GM04503 (cell line): ENCODE data around the gene BNIPL.

Source experiments
- DNase-seq: peaks from one replicate; pipeline ENCODE4 v3.0.0-alpha.2; 2012; ENCODE audit warnings: low read depth

Gene BNIPL

DNA sequence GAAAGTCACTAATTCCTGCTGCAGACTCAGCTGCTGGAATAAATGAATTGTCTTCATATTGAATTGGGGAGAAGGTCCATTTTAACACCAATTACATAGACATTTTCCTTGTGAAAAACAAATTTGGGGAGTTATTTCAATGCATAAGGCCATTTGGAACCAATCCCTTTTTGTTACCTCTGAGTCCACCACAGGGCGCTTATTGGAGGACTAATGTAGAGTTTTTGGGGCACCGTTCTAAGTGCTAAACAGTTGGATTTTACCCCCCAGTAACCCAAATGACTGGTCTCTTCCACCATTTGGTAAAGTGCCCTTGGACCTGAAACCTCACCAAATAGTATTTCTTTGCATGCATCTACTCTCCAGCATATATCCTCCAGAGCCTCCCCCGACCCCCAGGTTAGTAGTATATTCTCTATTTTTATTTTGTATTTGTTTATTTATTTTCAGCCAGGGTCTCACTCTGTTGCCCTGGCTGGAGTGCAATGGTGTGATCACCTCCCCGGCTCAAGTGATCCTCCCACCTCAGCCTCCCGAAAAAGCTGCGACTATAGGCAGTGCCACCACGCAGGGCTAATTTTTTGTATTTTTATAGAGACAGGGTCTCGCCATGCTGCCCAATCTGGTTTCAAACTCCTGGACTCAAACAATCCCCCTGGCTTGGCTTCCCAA, 26.6 kb upstream of the BNIPL start:
- no peak for DNase-seq

DNA sequence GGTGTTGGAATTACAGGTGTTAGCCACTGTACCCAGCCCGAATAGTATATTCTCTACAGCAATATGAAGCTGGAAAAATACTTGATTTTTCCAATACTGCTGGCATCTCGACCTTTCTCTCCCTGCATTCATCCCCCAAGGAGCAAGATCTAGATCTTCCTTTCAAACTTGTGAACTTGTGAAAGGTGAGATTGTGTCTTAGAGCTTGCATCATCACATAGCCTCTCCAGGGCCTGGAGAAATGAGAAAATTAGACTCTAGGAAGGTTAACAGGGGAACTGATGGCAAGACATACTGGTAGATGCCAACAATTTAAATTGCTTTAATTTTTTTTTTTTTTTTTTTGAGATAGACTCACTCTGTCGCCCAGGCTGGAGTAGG, 26.1 kb upstream of the BNIPL start:
- DNase-seq: no peak

DNA sequence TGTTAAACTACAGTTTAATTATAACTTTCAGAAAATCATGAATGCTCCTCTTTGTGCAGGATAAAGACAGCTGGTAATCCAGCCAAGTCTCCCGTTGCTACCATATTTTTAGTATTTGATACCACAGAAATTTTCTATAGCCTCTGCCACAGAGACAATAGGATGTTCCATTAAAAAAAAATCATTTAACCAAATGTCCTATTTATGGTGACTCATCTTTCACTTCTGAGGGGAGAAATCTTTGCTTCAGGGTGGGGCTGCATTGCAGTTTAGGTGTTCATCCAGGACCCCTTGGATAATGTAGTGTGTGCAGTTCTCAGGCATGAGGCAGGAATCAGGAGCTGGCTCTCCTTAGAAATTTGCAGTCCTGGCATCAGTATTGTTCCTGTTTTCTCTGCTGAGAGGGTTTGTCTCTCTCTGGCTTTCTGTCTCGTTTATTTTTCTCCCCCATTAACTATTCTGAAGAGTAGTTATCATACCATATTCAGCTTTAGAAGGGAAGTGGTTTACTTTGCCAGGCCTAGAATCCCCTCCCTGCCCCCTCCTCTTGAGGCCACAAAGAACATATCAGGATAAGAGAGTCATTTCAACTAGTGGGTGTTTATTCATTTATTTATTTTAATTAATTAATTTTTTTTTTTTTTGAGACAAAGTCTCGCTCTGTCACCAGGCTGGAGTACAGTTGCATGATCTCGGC, 25.1 kb upstream of the BNIPL start:
- no peak for DNase-seq

DNA sequence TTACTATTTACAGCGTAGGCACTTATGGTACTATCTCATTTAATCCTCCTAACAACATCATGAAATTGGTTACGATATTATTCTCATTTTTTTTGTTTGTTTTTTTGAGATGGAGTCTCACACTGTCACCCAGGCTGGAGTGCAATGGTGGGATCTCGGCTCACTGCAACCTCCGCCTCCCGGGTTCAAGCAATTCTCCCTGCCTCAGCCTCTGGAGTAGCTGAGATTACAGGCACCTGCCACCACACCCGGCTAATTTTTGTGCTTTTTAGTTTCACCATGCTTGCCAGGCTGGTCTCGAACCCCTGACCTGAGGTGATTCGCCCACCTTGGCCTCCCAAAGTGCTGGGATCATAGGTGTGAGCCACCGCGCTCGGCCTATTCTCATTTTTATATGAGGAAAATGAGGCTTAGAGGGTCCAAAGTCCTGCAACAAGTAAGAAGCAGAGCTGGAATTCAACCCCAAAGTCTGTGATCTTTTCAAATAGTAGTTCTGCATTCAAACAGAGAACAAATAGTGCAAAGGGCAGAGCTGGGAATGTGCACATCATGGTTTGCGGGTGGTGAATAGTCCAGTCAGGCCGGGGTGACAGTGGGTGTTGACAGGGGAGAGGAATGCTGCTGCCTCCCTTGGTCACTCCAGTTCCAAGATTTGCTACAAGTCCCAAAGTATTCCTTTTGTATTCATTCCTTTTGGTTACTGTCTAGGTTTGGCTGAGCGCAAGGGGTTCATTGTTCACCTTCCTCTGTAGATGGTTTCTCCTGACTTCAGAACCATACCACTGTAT, 23.5 kb upstream of the BNIPL start:
- DNase-seq: no peak

DNA sequence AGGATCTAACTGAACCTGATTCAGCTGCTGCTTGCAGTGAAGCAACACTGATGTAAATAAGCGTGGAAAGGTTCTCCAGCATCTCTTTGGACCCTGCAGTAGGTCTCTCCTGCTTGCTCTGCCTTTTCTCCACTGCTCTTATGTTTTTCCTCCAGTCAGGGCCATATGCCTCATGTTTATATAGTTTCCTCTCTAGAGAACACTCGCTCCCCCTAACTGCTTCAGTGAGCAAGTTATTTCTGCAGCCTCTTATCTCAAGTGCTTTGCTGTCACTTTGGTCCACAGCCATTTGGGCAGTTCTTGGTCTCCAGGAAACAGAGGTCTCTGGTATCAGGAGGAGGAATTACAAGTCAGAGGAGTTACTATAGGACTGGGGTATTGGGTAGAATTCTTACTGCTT, 22.9 kb upstream of the BNIPL start:
- no peak for DNase-seq

DNA sequence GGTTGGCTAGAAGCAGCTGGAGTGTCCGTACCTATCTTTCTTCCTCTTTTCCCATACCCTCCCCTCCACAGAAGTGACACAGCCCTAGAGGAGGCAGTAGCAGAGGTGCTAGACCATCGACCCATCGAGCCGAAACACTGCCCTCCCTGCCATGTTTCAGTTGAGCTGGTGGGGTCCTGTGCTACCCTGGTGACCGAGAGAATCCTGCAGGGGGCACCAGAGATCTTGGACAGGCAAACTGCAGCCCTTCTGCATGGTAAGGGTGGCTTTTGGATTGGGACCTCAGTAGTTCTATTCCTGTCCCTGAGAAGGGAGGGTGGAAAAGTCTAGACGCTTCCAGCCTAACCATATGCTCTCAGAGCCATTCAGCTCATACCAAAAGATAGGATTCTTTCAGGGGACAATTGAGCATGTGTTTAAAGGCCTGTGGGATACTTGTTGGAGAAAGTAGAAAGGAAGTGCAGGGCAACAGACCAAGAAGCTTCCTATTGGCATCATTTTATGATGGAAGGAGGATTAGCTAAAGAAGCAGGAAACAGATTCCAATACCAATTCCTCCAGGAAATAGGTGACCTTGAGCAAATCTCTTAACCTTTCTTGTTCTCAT, 11.7 kb upstream of the BNIPL start:
- no peak for DNase-seq

DNA sequence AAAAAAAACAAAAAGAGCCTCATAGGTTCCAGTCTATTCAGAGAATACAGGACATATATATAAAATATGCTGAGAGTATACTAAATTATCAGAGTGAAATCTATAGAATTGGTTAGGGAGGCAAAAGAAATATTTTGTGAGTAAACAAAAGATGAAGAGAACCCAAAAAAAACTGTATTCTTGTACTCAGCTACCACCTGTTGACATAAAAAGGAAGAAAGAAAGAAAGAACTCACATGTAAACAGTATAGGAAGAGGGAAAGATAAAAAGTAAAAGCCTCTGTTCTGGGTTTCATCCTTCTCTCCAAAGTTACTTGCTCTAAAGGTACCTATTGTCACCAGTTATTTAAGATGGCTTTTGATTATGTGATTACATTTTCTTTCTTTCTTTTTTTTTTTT, 9.9 kb upstream of the BNIPL start:
- DNase-seq: no peak

DNA sequence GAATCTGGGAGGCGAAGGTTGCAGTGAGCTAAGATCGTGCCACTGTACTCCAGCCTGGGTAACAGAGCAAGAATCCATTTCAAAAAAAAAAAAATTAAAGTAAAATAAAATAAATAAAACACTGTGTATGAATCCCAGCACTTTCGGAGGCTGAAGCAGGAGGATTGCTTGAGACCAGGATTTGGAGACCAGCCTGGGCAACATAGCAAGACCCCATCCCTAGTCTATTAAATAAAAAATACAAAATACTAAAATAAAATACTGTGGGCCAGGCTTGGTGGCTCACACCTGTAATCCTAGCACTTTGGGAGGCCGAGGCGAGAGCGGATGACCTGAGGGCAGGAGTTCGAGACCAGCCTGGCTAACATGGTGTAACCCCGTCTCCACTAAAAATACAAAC, 4.2 kb upstream of the BNIPL start:
- no peak for DNase-seq

DNA sequence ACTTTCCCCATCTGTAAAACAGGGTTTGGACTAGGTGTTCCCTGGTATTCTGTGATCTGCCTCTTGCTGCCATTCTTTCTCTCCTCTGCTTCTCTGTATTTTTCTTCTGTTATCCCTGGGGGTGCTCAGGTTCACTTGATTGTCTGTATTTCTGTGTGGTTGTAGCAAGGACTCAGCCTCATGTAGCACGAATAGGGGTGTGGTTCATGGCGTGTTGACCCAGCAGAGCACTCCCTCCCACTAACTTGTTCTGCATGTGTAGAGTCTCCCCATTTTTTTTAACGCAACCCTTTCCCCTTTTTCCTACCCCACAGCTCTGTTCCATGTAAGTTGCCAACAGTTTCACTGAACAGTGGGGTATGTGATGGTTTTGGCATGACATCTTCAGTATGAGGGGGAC, 1.2 kb upstream of the BNIPL start:
- no peak for DNase-seq

DNA sequence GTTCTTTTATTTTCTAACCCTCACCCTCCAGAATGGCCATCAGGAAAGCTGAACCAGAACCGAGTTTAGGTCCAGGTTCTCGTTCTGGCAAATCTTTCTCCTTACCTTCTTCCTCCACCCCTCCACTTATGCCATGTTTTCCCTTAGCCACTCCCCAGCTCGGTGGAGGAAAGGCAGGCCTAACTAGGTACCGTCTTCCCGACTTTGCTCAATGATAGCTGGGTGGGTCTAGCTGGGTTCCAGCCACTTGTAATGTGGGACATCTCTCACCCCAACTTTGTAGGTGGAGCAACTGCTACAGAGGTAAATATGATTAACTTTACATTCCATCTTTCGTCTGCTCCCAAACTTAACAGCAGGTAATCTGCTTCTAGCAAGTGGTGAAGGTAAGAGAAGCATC, 646 bp downstream of the BNIPL start:
- no peak for DNase-seq

DNA sequence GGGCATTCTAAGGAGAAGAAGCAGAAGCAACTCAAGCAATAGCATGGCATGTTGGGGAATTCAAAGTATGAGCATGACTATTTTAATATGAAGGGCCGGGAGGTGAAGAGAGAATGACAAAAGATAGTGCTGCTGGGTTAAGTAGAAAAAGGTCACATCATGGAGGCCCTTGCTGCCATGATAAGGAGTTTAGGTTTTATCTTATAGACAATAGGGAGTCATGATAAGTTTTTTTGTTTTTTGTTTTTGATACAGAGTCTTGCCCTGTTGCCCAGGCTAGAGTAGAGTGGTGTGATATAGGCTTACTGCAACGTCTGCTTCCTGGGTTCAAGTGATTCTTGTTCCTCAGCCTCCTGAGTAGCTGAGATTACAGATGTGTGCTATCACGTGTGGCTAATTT, 3.1 kb downstream of the BNIPL start:
- no peak for DNase-seq

DNA sequence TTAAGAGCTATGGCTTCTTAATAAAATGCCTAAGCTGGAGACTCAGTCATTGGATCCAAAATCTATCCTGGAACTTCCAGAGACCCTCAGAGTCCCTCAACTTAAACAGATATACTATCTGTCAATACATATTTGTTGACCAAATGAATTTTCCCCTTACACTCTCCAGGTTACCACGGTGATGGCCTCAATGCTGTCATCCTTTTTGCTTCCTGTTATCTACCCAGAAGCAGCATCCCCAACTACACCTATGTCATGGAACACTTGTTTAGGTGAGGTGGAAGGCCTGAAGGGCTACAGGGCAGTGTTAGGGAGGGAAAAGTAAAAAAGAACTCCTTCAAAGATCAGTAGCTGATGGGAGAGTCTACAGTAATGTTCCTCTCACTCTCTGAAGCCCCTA, 6.8 kb downstream of the BNIPL start:
- no peak for DNase-seq

DNA sequence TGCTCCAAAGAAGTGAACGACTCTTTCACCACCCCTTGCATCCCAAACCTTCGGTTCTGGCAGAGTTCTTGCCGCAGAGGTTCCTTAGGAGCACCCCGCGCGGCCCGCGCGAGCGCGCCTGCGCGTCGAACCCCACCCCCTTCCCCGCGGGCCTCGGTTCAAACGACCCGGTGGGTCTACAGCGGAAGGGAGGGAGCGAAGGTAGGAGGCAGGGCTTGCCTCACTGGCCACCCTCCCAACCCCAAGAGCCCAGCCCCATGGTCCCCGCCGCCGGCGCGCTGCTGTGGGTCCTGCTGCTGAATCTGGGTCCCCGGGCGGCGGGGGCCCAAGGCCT, 11.2 kb downstream of the BNIPL start, which contains the start of gene C1orf56:
Gene C1orf56, plus strand, starts transcription at position 161 of the 334 bp plus-strand sequence. Its CDS starts 97 bp downstream, at position 258.
- no peak for DNase-seq

DNA sequence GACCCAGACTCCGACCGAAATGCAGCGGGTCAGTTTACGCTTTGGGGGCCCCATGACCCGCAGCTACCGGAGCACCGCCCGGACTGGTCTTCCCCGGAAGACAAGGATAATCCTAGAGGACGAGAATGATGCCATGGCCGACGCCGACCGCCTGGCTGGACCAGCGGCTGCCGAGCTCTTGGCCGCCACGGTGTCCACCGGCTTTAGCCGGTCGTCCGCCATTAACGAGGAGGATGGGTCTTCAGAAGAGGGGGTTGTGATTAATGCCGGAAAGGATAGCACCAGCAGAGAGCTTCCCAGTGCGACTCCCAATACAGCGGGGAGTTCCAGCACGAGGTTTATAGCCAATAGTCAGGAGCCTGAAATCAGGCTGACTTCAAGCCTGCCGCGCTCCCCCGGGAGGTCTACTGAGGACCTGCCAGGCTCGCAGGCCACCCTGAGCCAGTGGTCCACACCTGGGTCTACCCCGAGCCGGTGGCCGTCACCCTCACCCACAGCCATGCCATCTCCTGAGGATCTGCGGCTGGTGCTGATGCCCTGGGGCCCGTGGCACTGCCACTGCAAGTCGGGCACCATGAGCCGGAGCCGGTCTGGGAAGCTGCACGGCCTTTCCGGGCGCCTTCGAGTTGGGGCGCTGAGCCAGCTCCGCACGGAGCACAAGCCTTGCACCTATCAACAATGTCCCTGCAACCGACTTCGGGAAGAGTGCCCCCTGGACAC, 11.7 kb downstream of the BNIPL start:
- peak; percentile 21 for DNase-seq

DNA sequence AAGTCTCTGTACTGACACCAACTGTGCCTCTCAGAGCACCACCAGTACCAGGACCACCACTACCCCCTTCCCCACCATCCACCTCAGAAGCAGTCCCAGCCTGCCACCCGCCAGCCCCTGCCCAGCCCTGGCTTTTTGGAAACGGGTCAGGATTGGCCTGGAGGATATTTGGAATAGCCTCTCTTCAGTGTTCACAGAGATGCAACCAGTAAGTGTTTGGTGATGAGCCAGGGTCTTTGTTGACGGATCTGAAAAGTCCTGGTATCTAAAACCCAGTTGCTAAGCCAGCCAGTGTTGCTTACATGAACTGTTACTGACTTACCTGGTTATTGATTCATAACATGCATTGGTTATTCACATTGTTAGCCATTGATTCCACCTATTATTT, 12.3 kb downstream of the BNIPL start:
- DNase-seq: no peak

DNA sequence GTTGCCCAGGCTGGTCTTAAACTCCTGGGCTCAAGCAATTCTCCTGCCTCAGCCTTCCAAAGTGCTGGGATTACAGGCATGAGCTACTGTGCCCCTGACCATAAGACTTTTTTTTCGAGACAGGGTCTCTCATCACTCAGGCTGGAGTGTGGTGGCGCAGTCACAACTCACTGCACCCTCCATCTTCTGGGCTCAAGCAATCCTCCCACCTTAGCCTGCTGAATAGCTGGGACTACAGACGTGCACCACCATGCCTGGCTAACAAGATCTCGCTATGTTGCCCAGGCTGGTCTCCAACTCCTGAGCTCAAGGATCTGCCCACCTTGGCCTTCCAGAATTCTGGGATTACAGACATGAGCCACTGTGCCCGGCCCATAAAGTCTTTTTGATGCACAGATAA, 13.1 kb downstream of the BNIPL start:
- no peak for DNase-seq

DNA sequence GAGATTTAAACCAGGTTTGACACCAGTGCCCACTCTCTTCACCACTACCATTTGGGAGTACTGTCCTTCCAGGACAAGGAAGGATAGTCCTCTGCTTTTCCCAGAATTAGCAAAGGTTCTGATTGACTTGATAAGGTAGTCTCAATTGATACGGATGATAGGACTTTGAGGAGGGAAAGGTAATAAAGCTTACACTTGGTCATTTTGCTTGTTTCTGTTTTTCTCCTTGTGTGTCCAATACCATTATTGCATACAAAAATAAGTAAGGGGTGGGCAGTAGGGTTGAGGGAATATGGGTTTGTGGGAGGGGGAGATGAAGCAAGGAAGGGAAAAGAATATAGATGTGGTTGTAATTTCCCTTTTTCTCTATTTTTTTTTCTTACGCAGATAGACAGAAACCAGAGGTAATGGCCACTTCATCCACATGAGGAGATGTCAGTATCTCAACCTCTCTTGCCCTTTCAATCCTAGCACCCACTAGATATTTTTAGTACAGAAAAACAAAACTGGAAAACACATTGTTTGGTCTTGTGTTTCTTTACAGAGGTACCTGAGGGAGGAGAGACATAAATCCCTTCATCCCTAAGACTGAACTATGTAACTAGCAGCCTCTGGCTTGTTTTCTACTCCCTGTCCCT, 13.8 kb downstream of the BNIPL start:
- DNase-seq: no peak

DNA sequence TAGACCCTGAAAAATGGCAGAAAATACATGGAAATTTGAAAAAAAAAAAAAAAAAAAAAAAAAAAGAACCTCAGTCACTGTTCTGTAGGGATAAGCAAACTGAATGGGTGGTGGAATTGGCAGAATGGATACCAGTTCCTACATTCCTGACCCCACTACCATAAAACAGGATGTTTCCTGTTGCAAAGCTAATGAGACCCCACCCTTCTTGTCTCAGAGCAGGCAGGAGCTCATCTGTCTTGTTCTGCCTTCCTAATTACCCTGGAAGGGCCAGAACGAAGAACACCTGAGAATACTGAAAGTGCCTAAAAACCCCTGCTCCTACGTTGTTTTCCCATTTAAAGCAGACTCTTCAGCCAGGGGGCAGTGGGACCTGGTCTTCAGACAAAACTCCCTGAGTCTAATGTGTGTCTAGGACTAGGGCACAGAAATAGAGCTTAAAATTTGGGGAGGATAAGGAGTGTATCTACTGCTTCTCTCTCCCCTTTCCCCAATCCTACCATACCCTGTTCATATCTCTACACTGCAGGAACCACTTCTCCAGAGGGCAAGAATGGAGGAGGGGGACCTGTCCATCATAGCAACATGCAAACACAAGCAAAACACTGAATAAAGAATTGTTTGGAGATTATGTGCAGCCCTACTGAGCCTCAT, 15.1 kb downstream of the BNIPL start:
- DNase-seq: no peak

DNA sequence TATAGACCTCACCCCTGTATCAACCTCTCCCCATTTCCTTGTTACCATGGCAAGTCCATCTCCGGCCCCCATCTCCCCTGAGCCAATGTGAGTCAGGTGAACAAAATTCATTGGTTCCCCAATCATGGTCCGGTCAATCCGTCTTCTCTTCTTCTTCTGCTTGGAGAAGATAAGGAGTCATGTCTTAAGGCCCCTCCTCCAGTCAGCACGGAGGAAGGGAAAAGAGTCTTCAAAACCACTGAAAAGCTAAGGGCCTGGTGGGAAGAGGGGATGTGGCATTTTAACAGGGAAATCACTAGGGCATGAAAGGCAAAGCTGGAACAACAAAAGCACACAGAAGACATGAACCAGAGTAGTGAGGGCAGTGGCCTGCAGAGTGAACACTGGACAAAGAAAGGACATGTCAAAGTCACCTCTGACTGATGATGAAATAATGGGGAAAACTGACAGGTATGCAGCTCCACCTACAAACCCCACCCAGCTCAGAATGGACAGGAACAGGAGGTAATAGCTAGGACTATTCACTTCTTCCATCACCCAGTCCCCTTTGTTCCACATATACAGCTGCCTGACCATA, 18.7 kb downstream of the BNIPL start:
- no peak for DNase-seq

DNA sequence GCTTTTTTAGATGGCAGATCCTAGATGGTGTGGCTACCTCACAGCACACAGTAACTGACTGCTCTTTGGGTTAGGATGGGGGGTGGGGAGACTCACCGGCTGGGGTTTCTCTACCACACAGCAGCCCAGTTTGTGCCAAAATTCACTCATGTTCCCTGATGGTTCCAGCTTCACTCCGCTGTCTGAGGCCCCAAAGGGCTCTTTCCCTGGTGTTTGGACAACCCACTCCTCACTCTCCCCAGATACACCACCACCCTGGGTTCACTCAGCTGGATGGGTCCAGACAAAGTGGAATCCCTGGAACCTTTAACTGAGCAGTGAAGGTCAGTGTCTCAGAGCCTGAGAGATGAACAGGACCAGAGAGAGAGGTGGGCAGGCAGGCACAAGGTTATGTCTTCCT, 19.2 kb downstream of the BNIPL start:
- DNase-seq: no peak

DNA sequence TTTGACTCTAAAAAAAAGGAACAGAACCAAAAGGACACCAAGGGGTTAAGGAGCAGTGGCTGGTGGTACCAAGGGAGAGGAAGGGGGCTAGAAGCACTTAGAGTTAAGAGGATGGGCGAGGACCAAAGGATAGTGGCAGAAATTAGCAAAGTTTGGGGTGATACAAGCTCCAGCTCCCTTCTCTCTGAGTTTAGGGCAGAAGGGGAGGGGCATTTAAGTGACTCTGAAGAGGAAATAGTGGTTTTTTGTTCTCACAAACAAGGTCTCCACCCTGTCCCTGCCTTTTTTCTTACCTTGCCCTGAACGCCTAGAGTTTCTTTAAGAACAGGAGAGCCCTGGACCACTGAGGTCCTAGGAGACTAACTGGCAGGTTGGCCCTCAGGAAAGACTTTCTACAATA, 19.8 kb downstream of the BNIPL start:
- no peak for DNase-seq
